B cell (primary cell): ENCODE data around the gene TMEM273. TPM values are rescaled to one million over a fixed set of nuclear protein-coding genes. Genes with fewer than 3 reads are reported as not detected.

Experiments used
- ATAC-seq: fragments of 200-7000 bp; cut with Tn5 transposase; one replicate; pipeline ENCODE4 v1.10.0; 2021; ENCODE audit warnings: low read depth, mild to moderate bottlenecking, moderate number of reproducible peaks, moderate library complexity
- CTCF ChIA-PET: fragments of 350-600 bp; sonication (Branson Sonifier 250); formaldehyde crosslinking; loops from one replicate; lab custom pipeline; 2021; ENCODE audit warnings: antibody characterized with exemption, inconsistent platforms; lab: Charles Lee
- POLR2A ChIA-PET: fragments of 350-600 bp; sonication (Branson Sonifier 250); formaldehyde crosslinking; loops from one replicate; lab custom pipeline; 2021; ENCODE audit warnings: antibody characterized with exemption; lab: Charles Lee
- DNase-seq: peaks from one replicate; pipeline ENCODE4 v3.0.0; 2013
- H2AFZ ChIP-seq: 2 replicates; pipeline ENCODE4 v1.6.1; 2012; ENCODE audit warnings: mild to moderate bottlenecking, low read depth, low read length; ENCODE audit not compliant: insufficient read depth, poor library complexity, severe bottlenecking
- H3K27ac ChIP-seq, 2 donors: 1 replicate in 1 of 2; 2 replicates in 1 of 2; pipeline ENCODE4 v1.5.1; 2012 to 2013; ENCODE audit warnings: low read length in 2 of 2, mild to moderate bottlenecking in 2 of 2, moderate library complexity in 1 of 2
- H3K27me3 ChIP-seq, 4 experiments: fragments of 200-600 bp in 1 of 4; sonication (generic) in 1 of 4; replicated peaks in 1 of 4; 1 replicate in 2 of 4; 2 replicates in 2 of 4; pipeline versions ENCODE4 v1.6.1 to v1.7.0; 2013 to 2016; ENCODE audit warnings: low read length in 3 of 4, mild to moderate bottlenecking in 2 of 4, mixed read lengths in 1 of 4, moderate library complexity in 1 of 4; ENCODE audit not compliant: insufficient read depth in 4 of 4, control insufficient read depth in 3 of 4; ENCODE audit errors: control extremely low read depth in 1 of 4
- H3K36me3 ChIP-seq, 2 experiments: replicated peaks in 1 of 2; 1 replicate in 1 of 2; 2 replicates in 1 of 2; pipeline versions ENCODE4 v1.6.1 to v1.7.1; 2013; ENCODE audit warnings: low read length in 1 of 2; ENCODE audit not compliant: insufficient read depth in 2 of 2, control insufficient read depth in 1 of 2; ENCODE audit errors: control extremely low read depth in 1 of 2, extremely low read depth in 1 of 2
- H3K4me1 ChIP-seq, 2 donors: fragments of 200-600 bp in 1 of 2; sonication (generic) in 1 of 2; 1 replicate in 1 of 2; 2 replicates in 1 of 2; pipeline versions ENCODE4 v1.5.1 to v1.6.1; 2013 to 2017; ENCODE audit warnings: low read length in 2 of 2; ENCODE audit not compliant: control insufficient read depth in 2 of 2, insufficient read depth in 2 of 2
- H3K4me2 ChIP-seq: replicated peaks from 2 replicates; pipeline ENCODE3; 2012; ENCODE audit warnings: mild to moderate bottlenecking, low read depth, low read length; ENCODE audit not compliant: poor library complexity, severe bottlenecking
- H3K4me3 ChIP-seq, 5 experiments: fragments of 200-600 bp in 1 of 5; sonication (generic) in 1 of 5; 1 replicate in 3 of 5; 2 replicates in 2 of 5; pipeline versions ENCODE4 v1.5.1 to v1.7.0; 2011 to 2016; ENCODE audit warnings: low read length in 4 of 5, mild to moderate bottlenecking in 4 of 5, low read depth in 2 of 5, control low read depth in 1 of 5, moderate library complexity in 1 of 5; ENCODE audit not compliant: insufficient read depth in 1 of 5; ENCODE audit errors: control extremely low read depth in 1 of 5, extremely low read depth in 1 of 5
- H3K79me2 ChIP-seq: fragments of 200-600 bp; sonication (generic); one replicate; pipeline ENCODE4 v1.6.0; 2016; ENCODE audit warnings: low read length; ENCODE audit not compliant: control insufficient read depth, insufficient read depth
- H3K9ac ChIP-seq: fragments of 200-600 bp; sonication (generic); 2 replicates; pipeline ENCODE4 v1.6.1; 2017; ENCODE audit warnings: mild to moderate bottlenecking, low read length, moderate library complexity
- H3K9me3 ChIP-seq, 3 donors: one replicate each; pipeline versions ENCODE4 v1.6.1 to v1.7.1; 2013; ENCODE audit warnings: low read length in 2 of 3; ENCODE audit not compliant: control insufficient read depth in 2 of 3, insufficient read depth in 1 of 3; ENCODE audit errors: control extremely low read depth in 1 of 3
- H4K20me1 ChIP-seq: 2 replicates; pipeline ENCODE4 v1.6.0; 2012; ENCODE audit warnings: mild to moderate bottlenecking, low read length; ENCODE audit not compliant: insufficient read depth, control insufficient read depth, poor library complexity, severe bottlenecking
- H3K27ac Mint-ChIP-seq: one replicate; pipeline ENCODE4 v1.8.0; 2021; ENCODE audit warnings: mixed read lengths
- H3K27me3 Mint-ChIP-seq: one replicate; pipeline ENCODE4 v1.8.0; 2021; ENCODE audit warnings: mixed read lengths
- H3K4me1 Mint-ChIP-seq: one replicate; pipeline ENCODE4 v1.8.0; 2021; ENCODE audit warnings: mixed read lengths
- H3K4me3 Mint-ChIP-seq: one replicate; pipeline ENCODE4 v1.8.0; 2021; ENCODE audit warnings: mixed read lengths
- H3K9me3 Mint-ChIP-seq: one replicate; pipeline ENCODE4 v1.8.0; 2022; ENCODE audit warnings: mixed read lengths; ENCODE audit not compliant: insufficient read depth
- CTCF ChIP-seq: fragments of 200-600 bp; IDR thresholded peaks from one replicate; pipeline ENCODE4 v1.8.0; 2022; ENCODE audit warnings: antibody characterized with exemption, mild to moderate bottlenecking
- EZH2 ChIP-seq: IDR thresholded peaks from 2 replicates; pipeline ENCODE4 v1.6.1; 2012; ENCODE audit warnings: borderline replicate concordance, low read depth, mild to moderate bottlenecking, moderate library complexity, low read length; ENCODE audit not compliant: insufficient read depth, poor library complexity, severe bottlenecking
- WGBS: methylation state at CpG from one replicate; pipeline ENCODE4 v1.1.5; 2013; ENCODE audit warnings: missing lambda C conversion rate; ENCODE audit not compliant: insufficient coverage; 5-methylcytosine and 5-hydroxymethylcytosine counted together
- intact Hi-C: fragments of 100-400 bp; cut with micrococcal nuclease; formaldehyde crosslinking; loops from one replicate; pipeline ENCODE4 v1.10.0; 2022
- polyA plus RNA-seq: library from polyadenylated mRNA; depleted of rRNA; stranded (reverse); fragments of >200 nt; gene quantifications from 2 replicates; pipeline ENCODE4 v1.2.3, GENCODE V29; 2012
- total RNA-seq, 2 donors: library from RNA; stranded (reverse); fragments of 120-200 nt in 1 of 2; gene quantifications; 1 replicate in 1 of 2; 2 replicates in 1 of 2; pipeline versions ENCODE4 v1.2.3 to v1.2.4, GENCODE V29; 2013 to 2022

The TMEM273 gene
- total and polyA plus RNA-seq, 2 donors (not counting 1 experiment from before 2014, with no cell fraction given), result 36.0 to 36.4 TPM

GRCh38 chr10:49139028-49139845 is 49.0 kb downstream of the TMEM273 start:
- Mint-ChIP-seq H3K9me3 (peaks cover 2% of the 10 kb centered on the region), H3K27me3 (no peaks in the 10 kb centered on the region), H3K4me3 (no peak overlapping the region), H3K4me1 (peaks cover 21% of the 10 kb centered on the region), H3K27ac (no peak overlapping the region)
- Histone ChIP-seq H3K27me3 (no peaks in the 10 kb centered on the region), H3K9ac (no peak overlapping the region), H3K79me2 (no peaks in the 10 kb centered on the region), H3K4me2 (no peak overlapping the region), H3K4me3 (no peak overlapping the region), H3K9me3 (peaks cover 0 to 7% (median 4%) of the 10 kb centered on the region in 3 donors), H3K36me3 (no peaks in the 10 kb centered on the region), H3K4me1 (peaks cover 23 to 25% of the 10 kb centered on the region in 2 donors), H4K20me1 (no peaks in the 10 kb centered on the region), H3K27ac (no peak overlapping the region), H2AFZ (no peak overlapping the region)
- CTCF ChIA-PET, result interaction anchor here (0.8 to 2.2 kb wide), 2 partner anchors 12 to 17 kb away, joined by 4 read pairs; no protein-coding TSS in a partner anchor
- TF ChIP-seq EZH2 (no peak), CTCF (no peak)
- POLR2A ChIA-PET, result no interaction called here
- intact Hi-C loops, result no loop called here
- DNase-seq, result no peak
- 96% methylated on average over 4 of the region's 8 CpGs for WGBS
- no peak for ATAC-seq

DNA sequence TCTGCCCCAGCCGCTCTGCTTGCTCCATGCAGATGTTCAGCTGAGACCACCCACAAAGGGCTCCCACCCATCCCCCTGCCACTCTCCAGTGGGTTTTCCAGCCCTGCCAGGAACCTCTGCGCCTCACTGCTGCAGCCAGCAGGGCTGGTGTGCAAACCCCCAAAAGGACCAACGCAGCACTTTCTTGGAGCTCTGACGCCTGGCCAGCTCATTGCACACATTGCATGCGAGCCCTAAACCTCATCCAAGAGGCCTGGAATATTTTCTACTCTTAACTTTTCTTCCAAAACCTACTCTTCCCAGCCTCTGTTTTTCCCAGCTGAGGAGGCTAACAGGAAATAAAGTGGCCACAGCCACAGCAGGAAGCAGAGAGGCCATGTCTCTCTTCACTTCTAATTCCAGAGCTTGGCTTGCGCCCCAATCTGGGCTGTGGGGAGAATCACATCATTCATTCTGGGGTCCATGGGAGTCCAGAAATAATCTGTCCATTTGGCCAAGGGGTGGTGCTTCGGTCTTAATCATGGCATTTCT is 49.8 kb downstream of the TMEM273 start:
- Histone ChIP-seq H3K9ac (no peak overlapping the region), H3K27me3 (no peaks in the 10 kb centered on the region), H3K4me1 (peaks cover 28 to 29% of the 10 kb centered on the region in 2 donors), H3K79me2 (no peaks in the 10 kb centered on the region), H3K4me2 (no peak overlapping the region), H3K36me3 (no peaks in the 10 kb centered on the region), H2AFZ (no peak overlapping the region), H3K27ac (no peak overlapping the region), H3K9me3 (peaks cover 0 to 11% (median 11%) of the 10 kb centered on the region in 3 donors), H4K20me1 (no peaks in the 10 kb centered on the region), H3K4me3 (no peak overlapping the region)
- intact Hi-C loops, result no loop called here
- no peak for DNase-seq
- WGBS, result 89% methylated on average over 6 of the region's 7 CpGs
- TF ChIP-seq CTCF, result no peak
- no peak for TF ChIP-seq EZH2
- Mint-ChIP-seq H3K4me3 (no peak overlapping the region), H3K27me3 (no peaks in the 10 kb centered on the region), H3K4me1 (peaks cover 24% of the 10 kb centered on the region), H3K27ac (no peak overlapping the region), H3K9me3 (peaks cover 2% of the 10 kb centered on the region)
- ChIA-PET CTCF (interaction anchor here (0.8 to 2.2 kb wide), 2 partner anchors 11 to 18 kb away, joined by 4 read pairs; no protein-coding TSS in a partner anchor), POLR2A (no interaction called here)
- ATAC-seq, result no peak
